ENCODE measurements around the gene ADAMTSL5. TPM values are rescaled to one million over a fixed set of nuclear protein-coding genes. Genes with fewer than 3 reads are reported as not detected.

The ADAMTSL5 gene
- total and polyA plus RNA-seq, 9 of the 15 experiments (the other 6 are each of a cell fraction or from before 2014, with no cell fraction given): 1.0 to 11.6 (median 4.1) TPM

GRCh38 chr19:1472231-1473084 is 40.4 kb downstream of the ADAMTSL5 start:
- POLR2A ChIA-PET: interaction anchor here (1.4 to 1.9 kb wide), 4 partner anchors 13 to 30 kb away, joined by 6 to 10 read pairs (median 8); no protein-coding TSS in a partner anchor
- TF ChIP-seq KAT8 (IDR thresholded peaks at IDR 0.05; ENCODE audit: low read depth) (no peak), SIX5 (IDR thresholded peaks at IDR 0.05; ENCODE audit: borderline replicate concordance in 1 of 2, insufficient read depth in 1 of 2, low read depth in 1 of 2, low read length in 2 of 2) (no peak), KDM2B (CRISPR knock-in tag; IDR thresholded peaks at IDR 0.05) (no peak), DEAF1 (CRISPR knock-in tag; IDR thresholded peaks at IDR 0.05) (no peak), CHD2 (IDR thresholded peaks at IDR 0.05; ENCODE audit: low read depth, low read length) (no peak), FOXM1 (IDR thresholded peaks at IDR 0.05; ENCODE audit: low read depth) (no peak), FOXM1 (CRISPR knock-in tag; IDR thresholded peaks at IDR 0.05; ENCODE audit: low read depth) (no peak), POLR2A (conservative IDR thresholded peaks at IDR 0.05) (peak; percentile 14; the same call in 1 of the 2 replicates), ARID3A (IDR thresholded peaks at IDR 0.05; ENCODE audit: borderline replicate concordance, low read depth, low read length) (no peak), RBM15 (IDR thresholded peaks at IDR 0.05; ENCODE audit: insufficient read depth, low read length) (no peak), ARNT (IDR thresholded peaks at IDR 0.05) (no peak), ZNF766 (CRISPR knock-in tag; conservative IDR thresholded peaks at IDR 0.05) (no peak), ZNF830 (CRISPR knock-in tag; IDR thresholded peaks at IDR 0.05) (no peak), YY1 (IDR thresholded peaks at IDR 0.05; ENCODE audit: borderline replicate concordance in 1 of 3, control insufficient read depth in 1 of 3, extremely low read depth in 1 of 3, insufficient read depth in 3 of 3, insufficient read length in 1 of 3, insufficient replicate concordance in 2 of 3, low read depth in 1 of 3, low read length in 2 of 3) (peak in 1 of 3 experiments; percentile 24), RBM22 (IDR thresholded peaks at IDR 0.05; ENCODE audit: low read depth, low read length, poor library complexity, severe bottlenecking) (peak; percentile 11), ZNF124 (CRISPR knock-in tag; IDR thresholded peaks at IDR 0.05) (no peak)
- TF ChIP-seq, protein P1, sequence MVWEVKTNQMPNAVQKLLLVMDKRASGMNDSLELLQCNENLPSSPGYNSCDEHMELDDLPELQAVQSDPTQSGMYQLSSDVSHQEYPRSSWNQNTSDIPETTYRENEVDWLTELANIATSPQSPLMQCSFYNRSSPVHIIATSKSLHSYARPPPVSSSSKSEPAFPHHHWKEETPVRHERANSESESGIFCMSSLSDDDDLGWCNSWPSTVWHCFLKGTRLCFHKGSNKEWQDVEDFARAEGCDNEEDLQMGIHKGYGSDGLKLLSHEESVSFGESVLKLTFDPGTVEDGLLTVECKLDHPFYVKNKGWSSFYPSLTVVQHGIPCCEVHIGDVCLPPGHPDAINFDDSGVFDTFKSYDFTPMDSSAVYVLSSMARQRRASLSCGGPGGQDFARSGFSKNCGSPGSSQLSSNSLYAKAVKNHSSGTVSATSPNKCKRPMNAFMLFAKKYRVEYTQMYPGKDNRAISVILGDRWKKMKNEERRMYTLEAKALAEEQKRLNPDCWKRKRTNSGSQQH (CRISPR knock-in tag; IDR thresholded peaks at IDR 0.05): no peak

More at GRCh38 chr19:1472231-1473084, 40.4 kb downstream of the ADAMTSL5 start:
- Histone ChIP-seq H3K36me3 (ENCODE audit: control insufficient read depth, insufficient read depth, low read length) (peaks cover 32% of the 10 kb centered on the region; the same call in 2 of the 3 replicates), H3K9ac (ENCODE audit: insufficient read depth in 1 of 2, low read depth in 2 of 2, low read length in 2 of 2) (peak overlapping the region in 1 of 2 experiments; percentile 75; a peak in 2 of 4 replicates), H3K27ac (ENCODE audit: extremely low read depth, low read depth, low read length) (no peak overlapping the region), H3K4me1 (replicated peaks in 1 of 2; ENCODE audit: control insufficient read depth in 2 of 2, insufficient read depth in 2 of 2, low read length in 2 of 2) (peaks cover 8 to 87% of the 10 kb centered on the region in 2 experiments), H3K4me2 (ENCODE audit: insufficient read depth, low read length) (no peak overlapping the region), H3K4me3 (no peak overlapping the region), H3K9me1 (ENCODE audit: control insufficient read depth, insufficient read depth, low read length) (no peaks in the 10 kb centered on the region), H4K20me1 (replicated peaks; ENCODE audit: control insufficient read depth, insufficient read depth, low read length) (peaks cover 18% of the 10 kb centered on the region), H3K79me2 (ENCODE audit: control insufficient read depth, insufficient read depth, low read length) (peaks cover 44% of the 10 kb centered on the region), H2AFZ (ENCODE audit: low read depth, low read length) (no peak overlapping the region), H3K9me3 (replicated peaks; ENCODE audit: control insufficient read depth, insufficient read depth, low read depth, low read length) (no peaks in the 10 kb centered on the region; the same call in 1 of the 2 replicates), H3K27me3 (ENCODE audit: control insufficient read depth in 2 of 2, insufficient read depth in 2 of 2, low read length in 2 of 2) (no peaks in the 10 kb centered on the region)
- BruUV-seq (replicated peaks): no TSS peak
- CTCF ChIA-PET (ENCODE audit: low intra/inter-chr PET ratio): no interaction called here
- in situ Hi-C loops (cut with MboI): no loop called here
- no peak for DNase-seq (ENCODE audit: extremely low read depth in 1 of 4, low spot score in 3 of 4)
- no peak for ATAC-seq
- no peak for FAIRE-seq
- 75% methylated on average over 40 of the region's 44 CpGs for WGBS (ENCODE audit: insufficient coverage, low coverage, missing lambda C conversion rate)
- intact Hi-C loops (cut with micrococcal nuclease): no loop called here
